ENCODE measurements around the gene ARL5A.

ARL5A gene

DNA sequence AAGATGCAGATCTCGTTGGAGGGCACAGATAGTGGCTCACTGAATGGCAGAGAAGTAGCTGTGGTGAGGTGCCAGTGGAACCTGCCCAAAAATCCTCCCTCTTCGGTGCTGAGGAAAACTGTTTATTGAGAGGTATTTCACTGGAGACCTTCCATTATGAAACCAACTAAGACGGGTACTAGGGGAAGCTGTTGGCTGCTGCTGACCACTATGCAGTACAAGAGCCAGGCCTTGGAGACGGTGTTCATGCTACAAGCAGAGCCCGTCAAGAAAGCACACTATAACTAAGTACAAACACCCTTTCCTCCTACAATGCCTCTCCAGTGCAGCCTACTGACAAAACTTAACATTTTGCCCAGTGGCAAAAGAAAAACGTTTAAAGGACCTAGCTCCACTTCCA is 4.6 kb downstream of the ARL5A start:
- TF ChIP-seq TAF1 (IDR thresholded peaks at IDR 0.05; ENCODE audit: borderline replicate concordance, insufficient read depth, low read length) (no peak), POLR2AphosphoS5 (IDR thresholded peaks at IDR 0.05; ENCODE audit: low read depth, low read length) (no peak), SIN3A (IDR thresholded peaks at IDR 0.05; ENCODE audit: borderline replicate concordance, insufficient read depth, low read length) (no peak), FOXP2 (optimal IDR thresholded peaks at IDR 0.05; ENCODE audit: borderline replicate concordance, extremely low read depth, extremely low read length, insufficient read depth) (no peak)
- TF ChIP-seq, protein P1, sequence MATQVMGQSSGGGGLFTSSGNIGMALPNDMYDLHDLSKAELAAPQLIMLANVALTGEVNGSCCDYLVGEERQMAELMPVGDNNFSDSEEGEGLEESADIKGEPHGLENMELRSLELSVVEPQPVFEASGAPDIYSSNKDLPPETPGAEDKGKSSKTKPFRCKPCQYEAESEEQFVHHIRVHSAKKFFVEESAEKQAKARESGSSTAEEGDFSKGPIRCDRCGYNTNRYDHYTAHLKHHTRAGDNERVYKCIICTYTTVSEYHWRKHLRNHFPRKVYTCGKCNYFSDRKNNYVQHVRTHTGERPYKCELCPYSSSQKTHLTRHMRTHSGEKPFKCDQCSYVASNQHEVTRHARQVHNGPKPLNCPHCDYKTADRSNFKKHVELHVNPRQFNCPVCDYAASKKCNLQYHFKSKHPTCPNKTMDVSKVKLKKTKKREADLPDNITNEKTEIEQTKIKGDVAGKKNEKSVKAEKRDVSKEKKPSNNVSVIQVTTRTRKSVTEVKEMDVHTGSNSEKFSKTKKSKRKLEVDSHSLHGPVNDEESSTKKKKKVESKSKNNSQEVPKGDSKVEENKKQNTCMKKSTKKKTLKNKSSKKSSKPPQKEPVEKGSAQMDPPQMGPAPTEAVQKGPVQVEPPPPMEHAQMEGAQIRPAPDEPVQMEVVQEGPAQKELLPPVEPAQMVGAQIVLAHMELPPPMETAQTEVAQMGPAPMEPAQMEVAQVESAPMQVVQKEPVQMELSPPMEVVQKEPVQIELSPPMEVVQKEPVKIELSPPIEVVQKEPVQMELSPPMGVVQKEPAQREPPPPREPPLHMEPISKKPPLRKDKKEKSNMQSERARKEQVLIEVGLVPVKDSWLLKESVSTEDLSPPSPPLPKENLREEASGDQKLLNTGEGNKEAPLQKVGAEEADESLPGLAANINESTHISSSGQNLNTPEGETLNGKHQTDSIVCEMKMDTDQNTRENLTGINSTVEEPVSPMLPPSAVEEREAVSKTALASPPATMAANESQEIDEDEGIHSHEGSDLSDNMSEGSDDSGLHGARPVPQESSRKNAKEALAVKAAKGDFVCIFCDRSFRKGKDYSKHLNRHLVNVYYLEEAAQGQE (IDR thresholded peaks at IDR 0.05; ENCODE audit: insufficient read depth in 1 of 2, low read depth in 2 of 2, low read length in 2 of 2), result no peak

DNA sequence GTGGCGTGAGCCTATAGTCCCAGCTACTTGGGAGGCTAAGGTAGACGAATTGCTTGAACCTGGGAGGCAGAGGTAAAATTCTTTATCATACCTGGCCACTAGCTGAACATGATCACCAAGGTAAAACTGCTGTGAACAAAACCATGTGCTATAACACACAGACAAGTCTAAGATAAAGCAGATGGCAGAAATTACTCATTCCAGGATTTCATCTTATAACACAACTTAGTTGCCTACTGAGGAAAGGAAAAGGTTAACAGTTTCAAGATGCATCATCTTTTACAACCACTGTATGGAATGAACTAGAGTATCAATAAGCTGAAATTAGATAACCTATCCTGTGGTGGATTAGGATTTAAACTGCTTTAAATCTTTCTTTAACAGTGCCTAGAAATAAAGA is 8.3 kb downstream of the ARL5A start:
- no peak for TF ChIP-seq POLR2AphosphoS5 (IDR thresholded peaks at IDR 0.05; ENCODE audit: low read depth, low read length)
- TF ChIP-seq SIN3A (IDR thresholded peaks at IDR 0.05; ENCODE audit: borderline replicate concordance, insufficient read depth, low read length), result no peak
- no peak for TF ChIP-seq FOXP2 (optimal IDR thresholded peaks at IDR 0.05; ENCODE audit: borderline replicate concordance, extremely low read depth, extremely low read length, insufficient read depth)
- no peak for TF ChIP-seq TAF1 (IDR thresholded peaks at IDR 0.05; ENCODE audit: borderline replicate concordance, insufficient read depth, low read length)
- TF ChIP-seq, protein P1 (IDR thresholded peaks at IDR 0.05; ENCODE audit: insufficient read depth in 1 of 2, low read depth in 2 of 2, low read length in 2 of 2), result no peak

DNA sequence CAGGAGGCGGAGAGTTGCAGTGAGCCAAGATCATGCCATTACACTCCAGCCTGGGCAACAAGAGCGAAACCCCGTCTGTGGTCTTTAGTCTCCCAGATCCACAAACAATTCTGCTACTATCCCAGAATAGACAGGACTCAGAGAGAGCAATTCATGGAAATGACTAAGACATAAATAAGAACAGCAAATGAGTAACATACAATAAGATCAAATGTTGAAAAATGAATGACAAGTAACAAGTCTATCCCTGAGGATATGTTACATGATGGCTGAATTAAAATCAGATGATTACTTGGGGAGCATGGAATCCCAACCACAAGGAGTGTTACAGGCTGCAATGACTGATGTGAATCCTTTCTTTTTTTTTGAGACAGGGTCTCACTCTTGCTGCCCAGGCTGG is 10.3 kb downstream of the ARL5A start:
- TF ChIP-seq TAF1 (IDR thresholded peaks at IDR 0.05; ENCODE audit: borderline replicate concordance, insufficient read depth, low read length), result no peak
- no peak for TF ChIP-seq FOXP2 (optimal IDR thresholded peaks at IDR 0.05; ENCODE audit: borderline replicate concordance, extremely low read depth, extremely low read length, insufficient read depth)
- TF ChIP-seq POLR2AphosphoS5 (IDR thresholded peaks at IDR 0.05; ENCODE audit: low read depth, low read length), result no peak
- no peak for TF ChIP-seq SIN3A (IDR thresholded peaks at IDR 0.05; ENCODE audit: borderline replicate concordance, insufficient read depth, low read length)
- TF ChIP-seq, protein P1 (IDR thresholded peaks at IDR 0.05; ENCODE audit: insufficient read depth in 1 of 2, low read depth in 2 of 2, low read length in 2 of 2), result no peak

DNA sequence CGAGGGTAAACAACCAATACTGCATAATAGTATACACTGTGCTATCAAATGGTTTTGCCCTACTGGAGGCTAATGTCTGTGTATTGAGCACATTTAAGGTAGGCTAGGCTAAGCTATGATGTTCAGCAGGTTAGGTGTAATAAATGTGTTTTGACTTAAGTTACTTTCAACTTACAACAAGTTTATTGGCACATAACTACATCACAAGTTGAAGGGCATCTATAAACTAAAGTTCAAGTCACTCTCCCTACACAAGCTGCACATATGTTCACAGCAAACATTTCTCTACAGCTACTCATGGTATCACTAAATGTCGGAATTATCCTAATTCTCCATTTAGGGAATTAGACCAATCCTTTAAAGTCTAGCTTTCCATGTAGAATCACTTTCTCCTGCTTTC is 11.4 kb downstream of the ARL5A start:
- TF ChIP-seq FOXP2 (optimal IDR thresholded peaks at IDR 0.05; ENCODE audit: borderline replicate concordance, extremely low read depth, extremely low read length, insufficient read depth) (no peak), SIN3A (IDR thresholded peaks at IDR 0.05; ENCODE audit: borderline replicate concordance, insufficient read depth, low read length) (no peak), TAF1 (IDR thresholded peaks at IDR 0.05; ENCODE audit: borderline replicate concordance, insufficient read depth, low read length) (no peak)

DNA sequence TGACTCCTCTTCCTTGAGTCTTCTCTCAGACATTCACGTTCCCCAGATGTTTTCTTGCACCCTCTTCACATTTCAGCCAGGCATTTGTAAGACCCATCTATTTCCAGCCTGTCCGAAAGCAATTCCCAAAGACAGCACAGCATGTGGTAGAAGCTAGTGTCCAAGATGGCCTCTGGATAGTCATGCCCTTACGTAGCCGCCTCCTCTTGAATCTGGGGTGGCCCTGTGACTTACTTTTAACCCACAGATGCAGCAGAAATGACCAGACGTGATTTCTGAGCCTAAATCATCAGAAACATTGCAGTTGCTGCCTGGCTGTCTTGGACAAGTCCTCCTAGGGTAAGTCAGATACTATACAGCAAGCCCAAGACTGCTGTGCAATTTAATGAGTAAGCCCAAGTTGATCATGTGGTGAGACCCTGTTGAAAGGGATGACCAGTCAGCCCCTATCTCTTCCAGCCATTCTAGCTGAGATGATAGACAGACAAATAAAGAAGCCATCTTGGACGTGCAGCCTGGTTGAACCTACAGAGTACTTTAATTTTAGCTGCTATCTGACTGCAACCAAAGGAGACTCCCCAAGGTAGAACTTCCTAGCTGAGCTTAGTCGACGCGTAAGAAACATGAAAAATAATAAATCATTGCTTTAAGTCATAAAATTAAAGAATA is 12.3 kb downstream of the ARL5A start:
- TF ChIP-seq TAF1 (IDR thresholded peaks at IDR 0.05; ENCODE audit: borderline replicate concordance, insufficient read depth, low read length), result no peak
- no peak for TF ChIP-seq POLR2AphosphoS5 (IDR thresholded peaks at IDR 0.05; ENCODE audit: low read depth, low read length)
- no peak for TF ChIP-seq FOXP2 (optimal IDR thresholded peaks at IDR 0.05; ENCODE audit: borderline replicate concordance, extremely low read depth, extremely low read length, insufficient read depth)
- no peak for TF ChIP-seq SIN3A (IDR thresholded peaks at IDR 0.05; ENCODE audit: borderline replicate concordance, insufficient read depth, low read length)
- TF ChIP-seq, protein P1 (IDR thresholded peaks at IDR 0.05; ENCODE audit: insufficient read depth in 1 of 2, low read depth in 2 of 2, low read length in 2 of 2), result no peak

Data from PFSK-1 (cell line).